ENCODE measurements around the gene MAP2K2.
"Not testable (repeated sequence)": the region's sequence is repeated elsewhere in the genome, so short reads cannot be mapped to it uniquely, and the experiment has no call there.

Gene MAP2K2

DNA sequence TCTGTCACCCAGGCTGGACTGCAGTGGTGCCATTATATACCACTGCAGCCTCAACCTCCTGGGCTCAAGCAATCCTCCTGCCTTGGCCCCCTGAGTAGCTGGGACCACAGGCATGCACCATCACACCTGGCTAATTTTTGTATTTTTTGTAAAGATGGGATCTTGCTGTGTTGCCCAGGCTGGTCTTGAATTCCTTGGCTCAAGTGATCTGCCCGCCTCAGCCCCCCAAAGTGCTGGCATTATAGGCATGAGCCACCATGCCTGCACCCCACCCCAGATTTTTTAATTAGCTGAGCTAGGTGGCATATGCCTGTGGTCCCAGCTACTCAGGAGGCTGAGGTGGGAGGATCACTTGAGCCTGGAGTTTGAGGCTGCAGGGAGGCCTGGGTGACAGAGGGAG is 19.0 kb upstream of the MAP2K2 start:
- not testable (repeated sequence) for H2BK15ac ChIP-seq (ENCODE audit: low read length); H4K8ac ChIP-seq (ENCODE audit: low read depth, low read length); H3K14ac ChIP-seq (ENCODE audit: low read length); H2AFZ ChIP-seq (ENCODE audit: low read length); H4K91ac ChIP-seq (ENCODE audit: low read depth, low read length, poor library complexity); H3K36me3 ChIP-seq (replicated peaks in 1 of 2; ENCODE audit: control insufficient read depth in 2 of 2, insufficient read depth in 2 of 2, low read length in 2 of 2); H3K27ac ChIP-seq (replicated peaks; ENCODE audit: low read length); H3K4ac ChIP-seq (ENCODE audit: low read length); H3K18ac ChIP-seq (ENCODE audit: low read length); H3K4me3 ChIP-seq (ENCODE audit: low read length in 2 of 2); H2BK120ac ChIP-seq (ENCODE audit: low read depth, low read length); H2AK5ac ChIP-seq (ENCODE audit: low read depth, low read length); DNase-seq (ENCODE audit: low spot score); H3K27me3 ChIP-seq (ENCODE audit: control insufficient read depth in 3 of 3, insufficient read depth in 3 of 3, low read depth in 1 of 3, low read length in 3 of 3); H3K9ac ChIP-seq (ENCODE audit: low read depth, low read length, poor library complexity); H3K9me3 ChIP-seq (replicated peaks in 1 of 2; ENCODE audit: control insufficient read depth in 2 of 2, insufficient read depth in 1 of 2, low read depth in 1 of 2, low read length in 2 of 2); H3K4me1 ChIP-seq (ENCODE audit: control insufficient read depth in 2 of 2, insufficient read depth in 1 of 2, low read depth in 1 of 2, low read length in 2 of 2); H2BK5ac ChIP-seq (ENCODE audit: low read length); H2BK12ac ChIP-seq (ENCODE audit: low read length); H3K4me2 ChIP-seq (ENCODE audit: insufficient read depth, low read length, poor library complexity, severe bottlenecking); H3K23ac ChIP-seq (ENCODE audit: low read depth, low read length, poor library complexity); H3K79me1 ChIP-seq (ENCODE audit: low read depth, low read length)
- WGBS, 2 donors (ENCODE audit: extremely low coverage in 2 of 2, insufficient read length in 2 of 2, insufficient replicate concordance in 1 of 2): no CpG with 5 or more reads among the region's 1 CpG

DNA sequence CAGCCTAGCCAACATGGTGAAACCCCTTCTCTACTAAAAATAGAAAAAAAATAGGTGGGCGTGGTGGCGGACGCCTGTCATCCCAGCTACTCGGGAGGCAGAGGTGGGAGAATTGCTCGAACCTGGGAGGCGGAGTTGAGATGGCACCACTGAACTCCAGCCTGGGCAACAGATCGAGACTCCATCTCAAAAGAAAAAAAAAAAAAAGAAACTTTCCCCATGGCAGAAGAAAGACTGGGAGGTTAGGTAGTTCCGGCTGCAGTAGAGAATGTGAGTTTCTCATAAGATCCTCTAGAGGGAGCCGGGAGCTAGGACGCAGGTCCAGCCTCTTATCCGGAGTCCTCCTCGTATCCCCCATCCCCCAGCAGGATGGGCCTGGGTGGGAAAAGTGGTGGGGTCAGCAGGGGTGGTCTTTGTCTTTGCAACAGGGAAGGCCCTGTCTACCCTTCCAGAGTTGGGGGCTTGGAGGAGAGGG is 16.4 kb upstream of the MAP2K2 start:
- WGBS, 2 donors (ENCODE audit: extremely low coverage in 2 of 2, insufficient read length in 2 of 2, insufficient replicate concordance in 1 of 2): no CpG with 5 or more reads among the region's 12 CpGs
- Histone ChIP-seq H2BK15ac (ENCODE audit: low read length) (no peak overlapping the region), H2BK12ac (ENCODE audit: low read length) (no peak overlapping the region), H3K18ac (ENCODE audit: low read length) (no peak overlapping the region), H3K4ac (ENCODE audit: low read length) (no peak overlapping the region), H3K9ac (ENCODE audit: low read depth, low read length, poor library complexity) (no peak overlapping the region), H3K79me1 (ENCODE audit: low read depth, low read length) (no peaks in the 10 kb centered on the region), H3K27me3 (ENCODE audit: control insufficient read depth in 3 of 3, insufficient read depth in 3 of 3, low read depth in 1 of 3, low read length in 3 of 3) (no peaks in the 10 kb centered on the region), H2BK120ac (ENCODE audit: low read depth, low read length) (no peak overlapping the region), H3K14ac (ENCODE audit: low read length) (no peak overlapping the region), H3K27ac (replicated peaks; ENCODE audit: low read length) (no peak overlapping the region), H3K4me1 (ENCODE audit: control insufficient read depth in 2 of 2, insufficient read depth in 1 of 2, low read depth in 1 of 2, low read length in 2 of 2) (no peaks in the 10 kb centered on the region), H3K4me3 (ENCODE audit: low read length in 2 of 2) (no peak overlapping the region), H2BK5ac (ENCODE audit: low read length) (no peak overlapping the region), H3K23ac (ENCODE audit: low read depth, low read length, poor library complexity) (no peak overlapping the region), H2AFZ (ENCODE audit: low read length) (peak overlapping the region; percentile 21), H3K9me3 (replicated peaks in 1 of 2; ENCODE audit: control insufficient read depth in 2 of 2, insufficient read depth in 1 of 2, low read depth in 1 of 2, low read length in 2 of 2) (no peaks in the 10 kb centered on the region), H3K4me2 (ENCODE audit: insufficient read depth, low read length, poor library complexity, severe bottlenecking) (no peak overlapping the region), H2AK5ac (ENCODE audit: low read depth, low read length) (no peak overlapping the region), H4K8ac (ENCODE audit: low read depth, low read length) (no peak overlapping the region), H3K36me3 (replicated peaks in 1 of 2; ENCODE audit: control insufficient read depth in 2 of 2, insufficient read depth in 2 of 2, low read length in 2 of 2) (no peaks in the 10 kb centered on the region), H4K91ac (ENCODE audit: low read depth, low read length, poor library complexity) (no peak overlapping the region)
- DNase-seq (ENCODE audit: low spot score): peak; percentile 56

DNA sequence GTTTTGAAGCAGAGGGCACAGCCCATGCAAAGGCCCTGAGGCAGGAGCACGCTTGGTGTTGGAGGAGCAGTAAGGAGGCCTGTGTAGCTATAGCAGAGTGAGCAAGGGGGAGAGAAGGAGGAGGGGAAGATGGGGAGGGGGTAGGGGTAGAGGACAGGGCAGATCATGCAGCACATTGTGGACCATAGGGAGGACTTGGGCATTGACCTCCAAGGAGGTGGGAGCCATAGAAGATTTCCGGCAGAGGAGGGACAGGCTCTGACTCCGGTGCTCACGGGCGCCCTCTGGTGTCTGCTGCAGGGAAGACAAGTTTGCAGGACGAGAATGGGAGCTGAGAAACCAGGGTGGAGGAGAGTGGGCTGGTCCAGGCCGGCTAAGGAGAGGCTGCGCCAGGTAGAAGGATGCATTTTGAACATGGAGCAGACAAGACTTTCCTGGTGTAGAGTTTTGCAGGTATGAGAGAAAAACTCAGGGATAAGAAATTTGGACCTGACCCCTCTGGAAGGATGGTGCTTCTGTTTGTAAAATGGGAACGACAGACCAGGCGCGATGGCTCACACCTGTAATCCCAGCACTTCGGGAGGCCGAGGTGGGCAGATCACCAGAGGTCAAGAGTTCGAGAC is 15.8 kb upstream of the MAP2K2 start:
- H3K14ac ChIP-seq (ENCODE audit: low read length): no peak overlapping the region
- H3K27ac ChIP-seq (replicated peaks; ENCODE audit: low read length): no peak overlapping the region
- H3K4ac ChIP-seq (ENCODE audit: low read length): no peak overlapping the region
- H3K4me1 ChIP-seq (ENCODE audit: control insufficient read depth in 2 of 2, insufficient read depth in 1 of 2, low read depth in 1 of 2, low read length in 2 of 2): no peaks in the 10 kb centered on the region
- no peaks in the 10 kb centered on the region for H3K36me3 ChIP-seq (replicated peaks in 1 of 2; ENCODE audit: control insufficient read depth in 2 of 2, insufficient read depth in 2 of 2, low read length in 2 of 2)
- no peak overlapping the region for H3K9ac ChIP-seq (ENCODE audit: low read depth, low read length, poor library complexity)
- H2BK5ac ChIP-seq (ENCODE audit: low read length): no peak overlapping the region
- H2AK5ac ChIP-seq (ENCODE audit: low read depth, low read length): no peak overlapping the region
- H2AFZ ChIP-seq (ENCODE audit: low read length): no peak overlapping the region
- no peaks in the 10 kb centered on the region for H3K9me3 ChIP-seq (replicated peaks in 1 of 2; ENCODE audit: control insufficient read depth in 2 of 2, insufficient read depth in 1 of 2, low read depth in 1 of 2, low read length in 2 of 2)
- DNase-seq (ENCODE audit: low spot score): peak; percentile 48
- no peak overlapping the region for H3K4me3 ChIP-seq (ENCODE audit: low read length in 2 of 2)
- no peaks in the 10 kb centered on the region for H3K79me1 ChIP-seq (ENCODE audit: low read depth, low read length)
- no peak overlapping the region for H4K8ac ChIP-seq (ENCODE audit: low read depth, low read length)
- H3K4me2 ChIP-seq (ENCODE audit: insufficient read depth, low read length, poor library complexity, severe bottlenecking): no peak overlapping the region
- H2BK15ac ChIP-seq (ENCODE audit: low read length): no peak overlapping the region
- H3K27me3 ChIP-seq (ENCODE audit: control insufficient read depth in 3 of 3, insufficient read depth in 3 of 3, low read depth in 1 of 3, low read length in 3 of 3): no peaks in the 10 kb centered on the region
- WGBS, 2 donors (ENCODE audit: extremely low coverage in 2 of 2, insufficient read length in 2 of 2, insufficient replicate concordance in 1 of 2): no CpG with 5 or more reads among the region's 14 CpGs
- no peak overlapping the region for H2BK12ac ChIP-seq (ENCODE audit: low read length)
- no peak overlapping the region for H3K18ac ChIP-seq (ENCODE audit: low read length)
- peak overlapping the region; percentile 0 for H3K23ac ChIP-seq (ENCODE audit: low read depth, low read length, poor library complexity)
- no peak overlapping the region for H4K91ac ChIP-seq (ENCODE audit: low read depth, low read length, poor library complexity)
- H2BK120ac ChIP-seq (ENCODE audit: low read depth, low read length): no peak overlapping the region

DNA sequence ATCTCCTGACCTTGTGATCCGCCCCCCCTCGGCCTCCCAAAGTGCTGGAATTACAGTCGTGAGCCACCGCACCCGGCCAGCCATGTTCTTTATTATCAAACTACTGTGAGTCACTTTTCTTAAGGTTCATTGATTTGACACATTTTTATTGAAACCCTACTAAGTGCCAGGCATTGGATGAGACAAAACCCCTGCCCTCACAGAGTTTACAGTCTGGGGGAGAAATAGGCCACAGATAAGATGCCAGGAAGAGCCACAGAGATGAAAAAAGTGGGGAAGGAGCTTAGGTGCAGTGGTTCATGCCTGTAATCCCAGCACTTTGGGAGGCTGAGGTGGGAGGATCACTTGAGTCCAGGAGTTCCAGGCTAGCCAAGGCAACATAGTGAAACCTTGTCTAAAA is 14.5 kb upstream of the MAP2K2 start:
- WGBS, 2 donors (ENCODE audit: extremely low coverage in 2 of 2, insufficient read length in 2 of 2, insufficient replicate concordance in 1 of 2): no CpG with 5 or more reads among the region's 5 CpGs
- Histone ChIP-seq H3K9ac (ENCODE audit: low read depth, low read length, poor library complexity) (no peak overlapping the region), H3K9me3 (replicated peaks in 1 of 2; ENCODE audit: control insufficient read depth in 2 of 2, insufficient read depth in 1 of 2, low read depth in 1 of 2, low read length in 2 of 2) (no peaks in the 10 kb centered on the region), H3K27me3 (ENCODE audit: control insufficient read depth in 3 of 3, insufficient read depth in 3 of 3, low read depth in 1 of 3, low read length in 3 of 3) (no peaks in the 10 kb centered on the region), H3K27ac (replicated peaks; ENCODE audit: low read length) (no peak overlapping the region), H2AK5ac (ENCODE audit: low read depth, low read length) (no peak overlapping the region), H3K4me3 (ENCODE audit: low read length in 2 of 2) (no peak overlapping the region), H2BK15ac (ENCODE audit: low read length) (no peak overlapping the region), H2BK120ac (ENCODE audit: low read depth, low read length) (no peak overlapping the region), H3K18ac (ENCODE audit: low read length) (no peak overlapping the region), H3K4me2 (ENCODE audit: insufficient read depth, low read length, poor library complexity, severe bottlenecking) (no peak overlapping the region), H3K14ac (ENCODE audit: low read length) (no peak overlapping the region), H2BK5ac (ENCODE audit: low read length) (no peak overlapping the region), H4K91ac (ENCODE audit: low read depth, low read length, poor library complexity) (no peak overlapping the region), H2BK12ac (ENCODE audit: low read length) (no peak overlapping the region), H4K8ac (ENCODE audit: low read depth, low read length) (no peak overlapping the region), H3K36me3 (replicated peaks in 1 of 2; ENCODE audit: control insufficient read depth in 2 of 2, insufficient read depth in 2 of 2, low read length in 2 of 2) (no peaks in the 10 kb centered on the region), H3K4ac (ENCODE audit: low read length) (no peak overlapping the region), H3K23ac (ENCODE audit: low read depth, low read length, poor library complexity) (no peak overlapping the region), H3K79me1 (ENCODE audit: low read depth, low read length) (no peaks in the 10 kb centered on the region), H2AFZ (ENCODE audit: low read length) (no peak overlapping the region), H3K4me1 (ENCODE audit: control insufficient read depth in 2 of 2, insufficient read depth in 1 of 2, low read depth in 1 of 2, low read length in 2 of 2) (no peaks in the 10 kb centered on the region)
- DNase-seq (ENCODE audit: low spot score): no peak

Measured in neuronal stem cell (in vitro differentiated cells).